ENCODE results near the gene UMOD.
"Not testable (repeated sequence)": the region's sequence is repeated elsewhere in the genome, so short reads cannot be mapped to it uniquely, and the experiment has no call there.

GRCh38 chr16:20312536-20313095, 39.9 kb downstream of the UMOD start:
- not testable (repeated sequence) for TF ChIP-seq CTCF (conservative IDR thresholded peaks at IDR 0.05); ZFX (IDR thresholded peaks at IDR 0.05)

All from C4-2B (cell line).